ENCODE data around the gene GRM2.
A peak's percentile ranks its signal among the peaks of the same experiment; 100 is the strongest.

The GRM2 gene

DNA sequence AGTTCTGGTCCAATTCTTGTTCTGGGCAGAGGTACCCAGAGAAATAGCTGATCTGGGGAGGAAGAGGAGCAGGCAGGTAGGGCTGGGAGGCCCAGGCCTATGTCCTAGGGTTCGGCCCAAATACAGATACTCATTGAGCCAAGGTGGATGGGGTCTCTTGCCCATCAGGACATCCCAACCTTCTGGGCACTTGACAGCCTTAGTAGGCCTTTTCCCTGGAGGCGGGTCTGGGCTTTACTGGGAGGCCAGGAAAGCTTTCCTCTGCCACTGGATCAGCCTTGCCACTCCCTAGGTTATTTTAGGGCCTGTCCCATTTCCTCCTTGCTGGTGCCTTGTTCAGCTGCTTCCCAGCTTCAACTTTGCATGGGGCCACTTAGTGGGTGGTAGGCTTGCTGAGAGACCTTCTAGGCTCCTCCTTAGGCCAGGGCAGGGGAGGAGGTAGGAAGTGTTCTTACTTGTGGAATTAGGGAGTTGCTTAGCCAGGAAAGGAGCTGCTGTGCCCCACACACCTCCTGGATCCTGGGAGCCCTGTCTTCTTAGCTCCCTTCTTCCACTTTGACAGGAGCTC is 26.1 kb upstream of the GRM2 start:
- no peak for DNase-seq

DNA sequence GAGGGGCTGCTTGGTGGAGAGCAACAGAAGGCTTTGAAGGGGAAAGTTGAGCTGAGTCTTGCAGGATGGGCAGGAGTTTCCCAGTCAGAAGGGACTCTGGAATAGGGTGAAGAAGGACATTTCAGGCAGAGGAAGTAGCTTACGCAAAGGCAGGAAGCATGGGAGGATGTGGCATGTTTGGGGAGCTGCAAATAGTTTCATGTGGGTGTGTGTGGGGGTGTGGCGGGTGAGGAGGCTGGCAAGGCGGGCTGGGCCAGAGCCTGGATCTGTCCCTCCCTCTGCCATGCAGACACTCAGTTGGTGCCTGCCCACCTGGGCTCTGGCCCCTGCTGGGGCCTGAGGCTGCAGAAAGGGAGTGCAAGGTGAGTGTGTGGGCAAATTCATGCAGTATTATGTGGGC is 25.4 kb upstream of the GRM2 start:
- no peak for DNase-seq

DNA sequence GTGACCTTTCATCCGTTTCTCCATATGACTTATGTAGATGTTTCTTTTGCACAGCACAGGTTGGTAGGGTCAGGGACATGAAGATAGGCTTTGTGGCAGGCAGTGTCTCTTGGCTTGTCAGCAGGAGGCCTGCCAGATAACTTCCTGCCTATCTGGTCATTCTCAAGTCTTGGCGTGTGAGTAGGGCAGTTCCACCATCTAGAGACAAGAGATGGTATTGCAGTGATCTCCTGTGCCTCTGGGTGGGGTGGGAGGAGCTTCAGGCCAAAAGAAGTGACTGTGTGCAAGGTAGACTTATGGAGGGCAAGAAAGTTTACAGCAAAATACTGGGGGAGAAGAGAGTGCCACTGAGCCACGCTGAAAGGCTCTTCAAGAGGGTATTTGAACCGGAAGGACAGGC is 24.8 kb upstream of the GRM2 start:
- peak; percentile 41 for DNase-seq

DNA sequence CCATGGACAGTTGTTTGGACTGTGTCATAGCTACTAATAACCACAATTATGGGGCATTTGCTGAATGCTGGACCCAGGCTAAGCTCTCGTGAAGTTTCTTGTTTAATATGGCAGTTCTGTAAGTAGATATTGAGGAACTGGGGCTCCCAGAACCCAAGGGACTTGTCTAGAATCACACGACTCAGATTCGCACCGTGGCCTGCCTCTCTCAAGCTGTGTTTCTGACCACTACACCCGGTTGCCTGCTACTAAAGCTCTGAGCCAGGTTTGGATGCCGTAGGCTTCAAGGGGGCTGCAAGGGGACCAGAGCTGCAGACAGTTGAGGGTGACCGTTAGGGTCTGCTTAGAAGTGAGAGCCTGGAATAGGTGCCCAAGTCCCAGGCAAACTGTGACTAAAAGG is 24.3 kb upstream of the GRM2 start:
- no peak for DNase-seq

DNA sequence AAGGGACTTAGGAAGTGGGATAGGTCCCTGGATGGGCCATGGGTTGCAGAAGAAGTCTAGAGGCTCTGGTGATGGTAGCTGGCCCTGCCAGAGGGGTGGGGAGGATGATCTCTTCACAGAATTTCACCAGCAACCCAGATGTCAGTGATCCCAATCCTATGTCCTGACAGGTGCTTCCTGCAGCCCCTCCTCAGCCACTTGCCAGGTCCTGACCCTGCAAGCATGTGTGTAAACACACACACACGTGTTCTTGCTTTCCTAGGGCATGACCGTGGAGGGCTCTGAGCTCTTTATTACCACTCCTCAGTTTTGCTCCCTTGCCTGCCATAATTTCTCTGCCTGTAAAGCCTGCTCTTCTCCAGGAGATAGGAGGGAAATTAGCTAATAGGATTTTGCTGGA is 23.3 kb upstream of the GRM2 start:
- no peak for DNase-seq

DNA sequence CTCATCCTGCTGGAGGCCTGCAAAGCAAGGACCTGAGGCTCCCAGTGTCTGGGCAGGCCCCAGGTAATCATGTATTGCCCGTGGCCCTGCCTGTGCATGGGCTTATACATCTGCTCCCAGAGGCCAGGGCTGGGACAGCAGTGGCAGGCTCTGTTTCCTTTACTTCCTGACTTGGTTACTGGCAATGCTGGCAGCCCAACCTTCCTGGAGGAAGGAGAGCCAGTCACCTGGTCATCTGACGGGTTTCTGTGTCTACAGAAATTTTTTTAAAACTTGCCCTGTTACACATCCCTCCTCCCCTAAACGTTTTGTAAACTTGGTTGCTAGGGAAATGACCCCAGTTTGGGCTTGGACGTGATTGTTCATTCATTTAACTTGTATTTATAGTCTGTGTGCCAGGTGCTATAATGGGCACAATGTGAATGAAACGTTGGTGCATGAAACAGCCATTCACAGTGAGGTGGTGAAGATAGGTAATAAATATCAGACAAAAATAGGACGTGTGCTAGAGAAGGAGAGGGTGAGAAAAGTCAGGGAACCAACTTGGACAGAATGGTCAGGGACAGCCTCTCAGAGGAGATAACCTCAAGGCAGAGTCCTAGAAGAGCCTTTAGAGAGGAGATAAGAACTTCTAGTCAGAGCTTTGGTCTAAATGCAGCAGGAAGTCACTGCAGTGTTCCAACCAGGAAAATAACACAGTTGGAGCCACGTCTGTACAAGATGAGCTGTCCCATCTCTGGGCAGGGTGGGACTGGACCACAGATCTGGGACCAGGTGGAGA is 21.7 kb upstream of the GRM2 start:
- no peak for DNase-seq

DNA sequence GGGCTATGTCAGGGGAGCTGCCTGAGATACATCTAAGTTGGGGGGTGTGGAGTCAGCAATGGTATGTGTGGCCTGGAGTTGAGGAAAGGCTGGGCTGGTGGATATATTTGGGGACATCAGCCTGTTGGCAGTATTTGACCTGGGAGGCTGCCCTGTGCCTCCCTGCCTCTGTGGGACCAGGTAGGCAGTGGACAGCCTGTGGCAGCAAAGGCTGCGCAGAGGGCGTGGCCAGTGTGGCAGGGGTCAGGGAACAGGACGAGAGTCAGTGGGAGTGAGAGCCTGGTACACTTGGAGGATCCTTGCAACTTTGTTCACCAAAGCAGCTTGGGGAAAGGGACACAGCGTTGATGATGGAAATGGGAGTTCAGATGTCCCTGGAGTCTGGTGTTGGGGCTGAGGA is 20.8 kb upstream of the GRM2 start:
- DNase-seq: no peak

DNA sequence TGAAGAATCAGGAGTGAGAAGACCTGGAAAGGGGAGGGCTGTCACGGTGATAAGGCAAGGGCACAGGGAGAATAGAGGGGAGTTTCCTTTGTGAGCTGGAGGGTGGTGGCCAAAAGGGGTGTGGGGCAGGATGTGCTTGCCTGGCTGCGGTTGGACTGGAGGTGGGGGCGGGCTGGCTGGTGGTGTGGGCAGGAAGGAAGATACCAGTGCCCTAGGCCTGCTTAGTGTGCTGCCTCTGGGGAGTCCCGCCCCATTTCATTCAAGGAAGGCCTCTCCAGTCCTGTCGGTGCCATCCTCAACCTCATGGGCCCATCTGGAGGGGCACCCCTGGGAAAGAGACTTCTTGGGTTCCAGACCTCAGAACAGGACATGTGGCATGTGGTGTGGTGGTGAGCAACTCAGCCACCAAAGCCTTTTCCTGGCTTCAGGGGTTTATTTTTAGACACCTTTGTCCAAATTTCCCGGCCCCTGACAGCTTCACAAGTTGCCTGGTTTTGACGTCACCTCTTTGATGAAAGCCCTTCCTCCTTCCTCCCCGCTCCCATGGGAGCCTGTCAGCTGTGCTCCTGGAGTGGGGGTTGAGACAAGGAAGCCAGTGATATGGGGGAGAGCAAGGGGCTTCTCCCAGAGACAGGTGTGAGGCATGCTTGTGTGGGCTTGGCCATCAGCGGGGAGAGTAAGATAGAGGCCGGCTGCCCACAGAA is 20.2 kb upstream of the GRM2 start:
- no peak for DNase-seq

DNA sequence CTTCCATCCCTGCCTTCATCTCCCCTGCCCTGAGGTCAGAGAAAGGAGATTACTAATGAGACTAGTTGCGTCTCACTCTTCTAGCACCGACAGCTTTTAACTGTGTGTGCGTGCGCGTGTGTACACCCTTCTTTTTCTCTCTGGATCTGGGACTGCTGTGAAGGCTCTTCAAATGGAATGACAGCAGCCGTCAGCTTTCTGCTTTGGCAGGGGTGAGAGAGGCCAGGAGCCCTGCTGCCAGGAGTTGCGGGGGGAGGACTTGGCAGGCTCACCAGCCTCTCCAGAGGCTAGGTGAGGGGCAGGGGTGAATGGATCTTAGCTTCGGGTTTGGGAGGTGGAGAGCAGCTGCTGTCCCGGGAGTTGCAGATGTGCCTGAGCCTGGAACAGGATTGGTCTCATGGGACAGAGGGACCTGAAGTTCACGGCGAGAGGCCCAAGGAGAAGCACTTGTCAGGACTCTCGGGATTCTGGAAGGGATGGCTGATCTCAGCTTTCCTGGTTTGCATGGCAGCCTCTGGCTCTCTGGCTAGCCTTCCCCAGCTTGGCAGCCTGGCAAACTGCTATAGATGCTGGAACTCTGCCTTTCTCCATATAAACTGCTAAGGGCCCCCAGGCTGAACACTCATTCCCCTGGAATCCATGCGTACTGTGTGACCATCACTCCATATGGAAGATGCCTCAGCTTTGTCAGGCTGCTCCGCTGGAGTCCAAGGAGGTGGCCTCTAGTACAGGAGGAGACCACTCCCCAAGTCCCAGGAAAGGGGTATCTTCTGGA is 19.2 kb upstream of the GRM2 start:
- no peak for DNase-seq

DNA sequence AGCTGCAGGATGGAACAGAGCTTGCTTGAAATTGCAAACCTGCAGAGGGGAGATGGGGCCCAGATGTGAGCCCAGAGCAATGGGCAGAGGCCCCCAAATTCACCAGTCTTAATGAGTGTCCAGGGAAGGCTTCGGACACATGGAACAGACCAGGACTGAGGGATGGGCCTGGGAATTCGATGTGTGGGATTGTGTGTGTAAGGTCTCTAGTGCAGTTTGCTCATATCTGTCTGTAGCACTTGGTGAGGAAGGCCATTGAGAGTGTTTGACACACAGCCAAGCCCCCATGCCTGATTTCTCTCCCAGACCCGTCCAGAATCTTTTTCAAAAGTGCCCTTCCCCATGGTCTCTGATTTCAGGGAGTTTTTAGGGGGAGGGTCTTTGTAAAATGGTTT is 18.7 kb upstream of the GRM2 start:
- no peak for DNase-seq

DNA sequence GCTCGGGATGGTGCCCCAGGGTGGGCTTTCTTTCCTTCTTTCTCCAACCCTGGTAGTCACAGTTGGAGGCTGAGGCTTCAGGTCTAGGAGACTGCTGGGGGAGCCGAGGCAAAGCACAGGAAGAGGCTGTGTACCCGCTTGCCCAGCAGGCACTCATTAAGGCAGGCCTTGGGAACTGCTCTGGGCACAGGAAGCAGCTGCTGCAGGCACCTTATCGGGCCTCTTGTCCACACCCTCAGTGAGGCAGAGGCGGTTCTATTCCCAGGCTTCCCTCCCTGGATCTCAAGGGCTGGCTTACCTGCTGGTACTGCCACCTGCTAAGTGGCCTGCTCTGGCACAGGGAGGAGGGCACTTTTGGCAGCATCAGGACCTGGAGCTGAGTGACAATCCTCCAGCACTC is 15.8 kb upstream of the GRM2 start:
- DNase-seq: no peak

DNA sequence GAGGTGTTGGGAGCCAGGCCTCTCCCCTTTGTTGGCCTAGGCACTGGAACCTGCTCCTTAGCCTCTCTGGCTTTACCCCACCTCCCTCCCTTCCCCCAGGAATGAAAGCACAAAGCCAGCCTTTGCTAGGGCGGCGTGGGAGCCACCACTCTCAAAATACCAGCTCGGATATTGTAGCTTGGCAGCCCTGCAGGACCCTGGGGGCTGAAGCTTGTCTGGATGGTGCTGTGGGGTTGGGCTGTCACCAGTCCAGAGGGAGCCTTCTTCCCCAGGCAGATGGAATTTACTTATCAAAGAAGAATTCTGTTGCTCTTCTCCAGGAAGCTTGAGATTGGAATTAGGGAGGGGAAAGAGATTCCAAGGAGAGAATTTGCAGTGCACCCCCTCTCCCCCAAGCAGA is 14.9 kb upstream of the GRM2 start:
- DNase-seq: no peak

DNA sequence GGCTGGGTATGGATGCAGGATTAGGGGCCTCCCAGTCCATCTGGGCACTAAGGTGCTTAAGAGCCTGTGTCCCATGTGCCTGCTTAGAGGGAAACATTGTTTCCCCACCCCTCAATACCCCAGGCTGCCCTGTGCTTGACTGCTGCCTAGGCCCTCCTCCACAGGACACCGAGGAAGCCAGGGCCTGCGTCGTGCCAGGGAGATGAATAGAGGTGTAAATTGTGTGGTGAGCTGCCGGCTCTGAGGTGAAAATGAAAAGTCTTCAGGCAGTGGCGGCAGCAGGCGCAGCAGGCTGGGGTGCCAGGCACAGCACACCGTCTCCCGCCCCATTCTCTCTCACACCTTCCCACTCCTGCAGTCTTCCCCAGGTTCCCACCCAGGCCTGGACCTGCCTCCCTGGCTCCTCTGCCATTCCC is 13.9 kb upstream of the GRM2 start:
- no peak for DNase-seq

DNA sequence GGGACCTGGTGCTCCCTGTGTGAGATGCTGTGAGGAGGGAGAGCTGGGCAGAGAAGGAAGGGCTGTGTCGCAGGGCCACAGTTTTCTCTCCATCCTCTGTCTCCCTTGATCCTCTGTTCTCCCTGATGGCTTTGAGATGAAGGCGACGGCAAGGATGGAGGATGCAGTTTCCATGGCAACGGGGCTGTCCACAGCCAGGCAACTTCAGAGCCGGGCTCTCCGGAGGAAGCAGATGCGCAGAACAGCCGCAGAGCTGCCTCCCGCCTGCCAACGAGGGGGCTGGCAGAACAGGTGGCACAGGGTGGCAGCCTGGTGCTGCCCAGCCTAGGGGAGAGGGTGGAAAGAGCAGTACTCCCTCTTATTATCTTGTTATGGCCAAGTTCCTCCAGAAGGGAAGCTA is 9.9 kb upstream of the GRM2 start:
- DNase-seq: no peak

DNA sequence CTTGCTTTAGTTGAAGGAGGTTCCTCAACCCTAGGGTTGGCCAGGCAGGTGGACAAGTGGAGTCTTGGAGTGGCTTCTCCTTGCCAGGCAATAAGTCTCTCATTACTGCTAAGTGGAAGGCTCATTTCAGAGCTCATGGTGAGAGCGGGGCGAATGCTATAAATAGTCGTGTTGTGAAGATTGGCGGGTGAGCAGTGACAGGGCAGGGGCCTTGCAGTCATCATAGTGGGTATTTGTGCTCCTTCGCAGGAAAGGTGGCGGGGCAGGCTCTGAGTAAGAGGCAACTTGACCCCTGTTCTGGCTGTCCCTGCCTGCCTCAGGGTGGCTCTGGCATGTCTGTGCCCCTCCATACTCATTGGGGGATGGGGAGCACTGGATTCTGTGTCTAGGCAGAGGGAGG is 8.7 kb upstream of the GRM2 start:
- no peak for DNase-seq

DNA sequence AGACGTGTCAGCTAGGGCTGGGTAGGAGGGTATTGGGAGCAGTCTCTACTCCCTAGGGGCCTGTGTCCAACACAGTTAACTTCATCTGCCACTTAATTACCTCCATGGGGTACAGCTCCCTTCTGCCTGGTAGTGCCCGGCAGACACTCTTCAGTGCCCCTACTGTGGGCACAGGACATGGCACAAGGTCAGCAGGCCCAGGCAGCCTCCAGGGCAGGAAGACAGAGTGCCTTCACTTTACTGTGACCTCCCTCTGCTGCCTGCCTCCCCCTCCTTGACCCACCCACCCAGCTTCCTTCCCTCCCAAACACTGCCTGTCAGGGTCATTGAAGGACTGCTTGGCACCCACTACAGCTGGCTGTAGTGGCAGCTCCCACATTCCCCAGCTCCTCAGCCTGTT is 6.5 kb upstream of the GRM2 start:
- DNase-seq: no peak

DNA sequence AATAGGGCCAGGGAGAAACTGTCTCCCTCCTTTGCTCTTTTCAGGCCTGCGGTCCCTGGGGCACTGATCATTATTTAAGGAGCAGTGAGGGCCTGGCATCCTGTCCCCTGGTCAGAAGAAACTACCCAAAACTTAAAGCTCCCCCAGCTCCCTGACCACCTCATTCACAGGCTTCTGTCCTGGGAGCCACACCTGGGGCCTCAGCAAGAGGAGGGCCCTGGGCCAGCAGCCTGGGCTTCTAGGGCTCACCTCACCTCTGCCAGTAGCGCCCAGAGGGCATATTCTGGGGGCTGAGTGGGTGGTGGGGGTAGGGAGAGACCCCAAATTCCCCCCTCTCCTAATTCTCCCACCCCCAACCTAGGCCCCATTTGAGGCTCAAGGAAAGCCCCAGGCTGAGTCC is 4.7 kb upstream of the GRM2 start:
- DNase-seq: no peak

DNA sequence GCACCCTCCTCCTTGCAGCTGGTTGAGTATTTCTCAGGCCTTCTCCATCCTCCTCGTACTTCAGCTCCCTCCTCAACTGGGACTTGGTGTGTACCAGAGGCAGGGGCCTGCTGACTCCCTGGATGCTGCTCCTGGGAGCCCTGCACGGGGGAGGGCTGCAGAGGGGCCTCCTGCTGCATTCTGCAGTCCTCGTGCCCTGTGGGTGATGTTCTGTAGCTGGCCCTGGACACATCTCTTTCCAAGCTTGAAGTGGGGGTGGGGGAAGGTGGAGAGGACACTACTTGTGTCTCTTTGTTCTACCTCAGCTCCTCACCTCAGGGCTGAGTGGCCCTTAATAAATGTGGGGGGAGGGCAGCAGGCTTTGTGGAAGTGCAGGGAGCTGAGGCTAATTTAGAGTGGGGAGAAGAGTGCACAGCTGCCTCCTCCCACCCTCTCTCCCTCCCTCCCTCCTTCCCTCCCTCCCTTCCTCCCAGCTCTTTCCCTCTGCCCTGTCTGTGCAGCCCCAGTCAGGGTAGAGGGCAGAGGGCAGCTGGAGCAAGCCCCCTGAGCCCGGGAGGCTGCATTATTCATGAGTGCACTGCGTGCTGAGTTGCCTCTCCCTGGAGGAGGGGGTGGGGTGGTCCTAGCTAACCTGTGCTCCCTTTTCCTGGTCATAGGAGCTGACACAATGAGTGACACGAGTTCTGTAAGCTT is 3.7 kb upstream of the GRM2 start:
- DNase-seq: no peak

DNA sequence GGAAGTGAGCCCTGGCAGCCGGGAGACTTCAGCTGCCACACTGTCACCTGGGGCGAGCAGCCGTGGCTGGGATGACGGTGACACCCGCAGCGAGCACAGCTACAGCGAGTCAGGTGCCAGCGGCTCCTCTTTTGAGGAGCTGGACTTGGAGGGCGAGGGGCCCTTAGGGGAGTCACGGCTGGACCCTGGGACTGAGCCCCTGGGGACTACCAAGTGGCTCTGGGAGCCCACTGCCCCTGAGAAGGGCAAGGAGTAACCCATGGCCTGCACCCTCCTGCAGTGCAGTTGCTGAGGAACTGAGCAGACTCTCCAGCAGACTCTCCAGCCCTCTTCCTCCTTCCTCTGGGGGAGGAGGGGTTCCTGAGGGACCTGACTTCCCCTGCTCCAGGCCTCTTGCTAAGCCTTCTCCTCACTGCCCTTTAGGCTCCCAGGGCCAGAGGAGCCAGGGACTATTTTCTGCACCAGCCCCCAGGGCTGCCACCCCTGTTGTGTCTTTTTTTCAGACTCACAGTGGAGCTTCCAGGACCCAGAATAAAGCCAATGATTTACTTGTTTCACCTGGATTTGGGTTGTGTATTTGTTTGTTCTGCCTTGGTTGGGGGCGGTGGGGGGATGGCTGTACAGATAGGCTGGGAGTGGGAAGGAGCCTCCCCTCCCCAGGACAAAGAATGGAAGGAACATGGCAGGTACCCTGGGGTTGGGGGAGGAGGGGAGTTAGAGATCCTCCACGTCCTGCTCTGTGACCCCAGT is 2.9 kb upstream of the GRM2 start:
- no peak for DNase-seq

DNA sequence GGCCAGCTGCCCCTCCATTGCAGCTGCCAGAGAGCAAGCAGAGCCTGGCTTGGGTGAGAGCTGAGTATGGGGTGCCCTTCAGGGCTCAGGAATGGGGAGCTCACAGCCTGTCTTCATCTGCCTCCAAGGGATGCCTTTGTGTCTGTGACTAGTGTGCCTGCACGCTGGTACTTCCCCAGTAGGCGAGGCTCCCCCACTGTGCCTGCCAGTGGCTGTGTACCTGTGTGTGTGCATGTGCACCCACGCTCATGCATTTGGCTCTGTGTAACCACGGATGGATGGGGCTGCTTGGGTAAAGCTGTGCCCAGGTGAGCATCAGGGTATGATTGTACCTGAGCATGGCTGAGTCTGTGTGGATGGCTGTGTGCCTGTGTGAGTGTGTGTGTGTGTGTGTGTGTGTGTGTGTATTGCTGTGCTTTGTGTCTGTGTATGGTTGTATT is 2.3 kb upstream of the GRM2 start:
- no peak for DNase-seq

DNA sequence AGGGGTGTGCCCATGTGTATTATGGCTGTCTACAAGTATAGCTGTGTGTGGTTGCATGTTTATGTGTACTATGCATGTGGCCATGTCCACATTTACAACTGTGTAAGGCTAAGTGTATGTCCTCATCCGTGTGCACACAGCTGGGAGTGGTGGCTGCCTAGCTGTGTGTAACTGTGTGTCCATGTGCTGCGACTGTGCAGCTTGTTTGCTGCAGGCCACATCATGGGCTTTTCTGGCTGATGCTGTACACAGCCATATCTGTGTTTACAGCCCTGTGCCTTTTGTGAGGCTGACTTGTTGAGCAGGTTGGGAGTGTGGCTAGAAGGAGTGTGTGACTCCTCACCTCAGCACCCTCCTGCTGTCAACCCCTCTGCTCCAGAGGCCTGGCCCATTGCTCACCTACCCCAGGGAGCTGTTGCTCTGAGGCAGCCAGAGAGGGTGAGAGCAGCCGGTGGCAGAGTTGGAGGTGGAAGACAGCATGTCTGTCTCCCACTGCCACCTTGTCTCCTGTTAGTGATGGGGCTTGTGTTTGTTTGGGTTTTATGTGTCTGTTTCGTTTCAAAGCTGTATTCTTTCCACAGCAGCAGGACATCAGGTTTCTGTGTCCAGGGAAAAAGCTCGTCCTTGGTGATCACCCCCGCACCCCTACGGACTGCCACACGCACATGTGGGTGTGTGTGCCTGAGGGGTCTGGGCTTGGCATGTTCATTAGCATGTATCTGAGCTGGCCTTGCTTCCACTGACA is 1.4 kb upstream of the GRM2 start:
- no peak for DNase-seq

Measured in NCI-H345 (cell line).